MCF 10A (cell line): ENCODE results near the gene ZMIZ1. TPM values are rescaled to one million over a fixed set of nuclear protein-coding genes. Genes with fewer than 3 reads are reported as not detected.

Experiments
- BruUV-seq: library from RNA; stranded (reverse); fragments of 400-500 nt; replicated peaks from 2 replicates; lab custom pipeline; 2021; lab: Mats Ljungman, UMichigan
- CTCF ChIA-PET: fragments of 300-600 bp; sonication (Branson Sonifier 250); formaldehyde crosslinking; extraction: SDS; loops from one replicate; lab custom pipeline; 2021; ENCODE audit warnings: antibody characterized with exemption, inconsistent platforms; lab: Yijun Ruan, JAX
- POLR2A ChIA-PET: fragments of 300-600, 350-650 bp; sonication (Branson Sonifier 250); formaldehyde crosslinking; extraction: SDS; loops from one replicate; lab custom pipeline; 2020; ENCODE audit warnings: antibody characterized with exemption, inconsistent platforms; lab: Yijun Ruan, JAX
- DNase-seq: peaks from one replicate; pipeline ENCODE4 v3.0.0-alpha.2; 2018; ENCODE audit not compliant: unreplicated experiment
- H3K27ac Mint-ChIP-seq: one replicate; pipeline ENCODE4 v1.8.0; 2022; ENCODE audit warnings: mild to moderate bottlenecking, low read depth, mixed read lengths; ENCODE audit not compliant: unreplicated experiment
- H3K27me3 Mint-ChIP-seq: one replicate; pipeline ENCODE4 v1.8.0; 2022; ENCODE audit warnings: mixed read lengths; ENCODE audit not compliant: insufficient read depth, unreplicated experiment
- H3K36me3 Mint-ChIP-seq: one replicate; pipeline ENCODE4 v1.8.0; 2022; ENCODE audit warnings: mild to moderate bottlenecking, moderate library complexity, mixed read lengths; ENCODE audit not compliant: insufficient read depth, unreplicated experiment
- H3K4me1 Mint-ChIP-seq: one replicate; pipeline ENCODE4 v1.8.0; 2022; ENCODE audit warnings: mixed read lengths; ENCODE audit not compliant: insufficient read depth, unreplicated experiment
- H3K4me3 Mint-ChIP-seq: one replicate; pipeline ENCODE4 v1.8.0; 2022; ENCODE audit warnings: mild to moderate bottlenecking, moderate library complexity, mixed read lengths; ENCODE audit not compliant: unreplicated experiment
- H3K9me3 Mint-ChIP-seq: one replicate; pipeline ENCODE4 v1.8.0; 2022; ENCODE audit warnings: mixed read lengths; ENCODE audit not compliant: unreplicated experiment
- intact Hi-C: fragments of 100-400 bp; cut with micrococcal nuclease; formaldehyde crosslinking; loops from 2 replicates; pipeline ENCODE4 v1.14.1; 2022
- total RNA-seq: library from RNA; stranded (reverse); gene quantifications from 2 replicates; pipeline ENCODE4 v1.2.3, GENCODE V29; 2022
- TF ChIP-seq, protein P1 (sequence below): fragments of 200-600 bp; IDR thresholded peaks from one replicate; pipeline ENCODE4 v1.8.0; 2022; ENCODE audit warnings: antibody characterized with exemption, mild to moderate bottlenecking; ENCODE audit not compliant: unreplicated experiment

ZMIZ1 gene
- total RNA-seq, 1 experiment from 2014 or later = 15.5 TPM

DNA sequence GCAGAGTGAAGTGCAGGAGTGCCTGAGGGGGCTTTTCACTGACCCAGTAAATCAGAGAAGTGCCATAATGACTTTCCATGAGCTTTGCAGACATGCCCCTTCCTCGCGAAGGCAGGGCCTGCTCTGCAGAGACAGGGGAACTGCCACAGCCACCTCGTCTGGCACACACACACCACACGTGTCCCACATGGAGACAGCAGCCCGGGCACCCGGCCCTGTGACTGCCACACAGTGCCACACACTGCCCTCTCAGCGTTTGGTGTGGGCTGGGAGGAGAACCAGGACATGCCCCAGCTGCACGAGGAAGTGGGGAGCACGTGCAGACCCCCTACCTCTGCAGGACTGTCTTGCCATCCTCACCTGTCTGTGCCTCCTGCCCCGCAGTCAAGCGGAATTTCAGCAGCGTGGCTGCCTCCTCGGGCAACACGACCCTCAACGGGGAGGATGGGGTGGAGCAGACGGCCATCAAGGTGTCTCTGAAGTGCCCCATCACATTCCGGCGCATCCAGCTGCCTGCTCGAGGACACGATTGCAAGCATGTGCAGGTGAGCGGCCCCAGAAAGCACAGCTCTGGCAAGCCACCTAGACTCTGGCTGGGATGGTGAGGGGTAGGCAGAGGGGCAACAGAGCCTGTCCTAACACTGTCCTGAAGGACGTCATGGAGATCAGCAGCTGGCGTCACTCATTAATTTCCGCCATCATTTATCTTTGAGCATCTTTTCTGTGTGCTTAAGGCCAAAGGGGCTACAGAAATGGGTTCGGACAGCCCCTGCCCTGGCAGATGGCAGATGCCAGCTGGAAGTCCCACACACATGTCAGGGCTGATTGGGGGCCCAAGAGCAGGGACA lies 235.1 kb downstream of the ZMIZ1 start:
- Mint-ChIP-seq H3K27me3 (no peaks in the 10 kb centered on the region), H3K4me1 (peaks cover 8% of the 10 kb centered on the region), H3K9me3 (no peaks in the 10 kb centered on the region), H3K4me3 (no peak overlapping the region), H3K27ac (no peak overlapping the region), H3K36me3 (peaks cover 39% of the 10 kb centered on the region)
- BruUV-seq = no TSS peak
- DNase-seq = no peak
- intact Hi-C loops = no loop called here
- CTCF ChIA-PET = no interaction called here
- TF ChIP-seq, protein P1, sequence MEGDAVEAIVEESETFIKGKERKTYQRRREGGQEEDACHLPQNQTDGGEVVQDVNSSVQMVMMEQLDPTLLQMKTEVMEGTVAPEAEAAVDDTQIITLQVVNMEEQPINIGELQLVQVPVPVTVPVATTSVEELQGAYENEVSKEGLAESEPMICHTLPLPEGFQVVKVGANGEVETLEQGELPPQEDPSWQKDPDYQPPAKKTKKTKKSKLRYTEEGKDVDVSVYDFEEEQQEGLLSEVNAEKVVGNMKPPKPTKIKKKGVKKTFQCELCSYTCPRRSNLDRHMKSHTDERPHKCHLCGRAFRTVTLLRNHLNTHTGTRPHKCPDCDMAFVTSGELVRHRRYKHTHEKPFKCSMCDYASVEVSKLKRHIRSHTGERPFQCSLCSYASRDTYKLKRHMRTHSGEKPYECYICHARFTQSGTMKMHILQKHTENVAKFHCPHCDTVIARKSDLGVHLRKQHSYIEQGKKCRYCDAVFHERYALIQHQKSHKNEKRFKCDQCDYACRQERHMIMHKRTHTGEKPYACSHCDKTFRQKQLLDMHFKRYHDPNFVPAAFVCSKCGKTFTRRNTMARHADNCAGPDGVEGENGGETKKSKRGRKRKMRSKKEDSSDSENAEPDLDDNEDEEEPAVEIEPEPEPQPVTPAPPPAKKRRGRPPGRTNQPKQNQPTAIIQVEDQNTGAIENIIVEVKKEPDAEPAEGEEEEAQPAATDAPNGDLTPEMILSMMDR = no peak
- POLR2A ChIA-PET = no interaction called here

DNA sequence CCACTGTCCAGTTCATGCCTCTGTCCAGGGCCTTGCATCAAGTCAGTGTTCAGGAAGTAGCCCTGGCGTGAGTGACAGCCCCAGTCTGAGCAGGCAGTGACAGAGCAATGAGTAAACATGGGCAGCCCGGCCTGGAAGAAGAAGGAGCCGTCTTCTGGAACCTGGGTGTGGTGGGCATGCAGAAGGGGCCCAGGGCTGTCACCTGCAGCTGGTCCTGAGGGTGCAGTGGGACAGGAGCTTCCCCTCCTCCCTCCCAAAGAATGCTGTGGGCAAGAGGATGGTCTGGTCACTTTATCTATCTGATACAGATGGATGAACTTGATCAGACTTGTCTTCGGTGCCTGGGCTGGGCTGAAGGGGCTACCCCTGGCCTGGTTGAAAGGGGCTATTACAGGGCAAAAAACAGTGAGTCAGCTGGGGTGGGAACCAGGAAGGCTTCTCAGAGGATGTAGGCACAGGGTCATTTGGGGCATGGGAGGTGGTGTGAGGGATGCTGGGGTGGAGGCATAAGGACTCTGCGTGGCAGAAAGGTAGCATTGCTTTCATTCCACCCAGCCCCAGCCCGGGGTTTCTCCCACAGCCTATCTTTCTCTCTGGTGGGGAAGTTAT lies 235.8 kb downstream of the ZMIZ1 start:
- BruUV-seq = no TSS peak
- H3K36me3 Mint-ChIP-seq = peaks cover 39% of the 10 kb centered on the region
- H3K27me3 Mint-ChIP-seq = no peaks in the 10 kb centered on the region
- H3K9me3 Mint-ChIP-seq = no peaks in the 10 kb centered on the region
- H3K4me3 Mint-ChIP-seq = no peak overlapping the region
- H3K27ac Mint-ChIP-seq = no peak overlapping the region
- H3K4me1 Mint-ChIP-seq = peaks cover under 1% of the 10 kb centered on the region
- ChIA-PET CTCF (no interaction called here), POLR2A (no interaction called here)
- TF ChIP-seq, protein P1 = no peak
- no peak for DNase-seq
- intact Hi-C loops = no loop called here

DNA sequence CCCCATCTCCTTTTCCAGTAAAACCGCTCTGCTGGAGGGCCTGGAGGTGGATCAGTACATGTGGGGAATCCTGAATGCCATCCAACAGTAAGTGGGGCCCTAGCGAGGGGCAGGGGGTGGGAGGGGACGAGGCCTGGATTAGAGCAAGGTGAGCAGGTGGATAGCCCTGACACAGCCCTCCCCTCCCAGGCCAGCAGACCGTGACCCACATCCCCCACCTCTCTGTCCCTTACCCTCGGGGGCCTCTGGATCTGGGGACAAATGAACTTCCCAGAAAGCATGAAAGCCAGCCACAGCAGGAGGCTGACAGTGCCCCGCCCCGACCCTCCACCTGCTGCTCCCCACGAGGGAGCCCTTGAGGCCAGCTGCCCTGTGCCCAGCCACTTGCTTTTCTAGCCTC lies 236.7 kb downstream of the ZMIZ1 start:
- DNase-seq = no peak
- no peak overlapping the region for H3K27ac Mint-ChIP-seq
- peaks cover 39% of the 10 kb centered on the region for H3K36me3 Mint-ChIP-seq
- CTCF ChIA-PET = no interaction called here
- TF ChIP-seq, protein P1 = no peak
- no peaks in the 10 kb centered on the region for H3K9me3 Mint-ChIP-seq
- no peak overlapping the region for H3K4me3 Mint-ChIP-seq
- H3K4me1 Mint-ChIP-seq = no peaks in the 10 kb centered on the region
- POLR2A ChIA-PET = no interaction called here
- no peaks in the 10 kb centered on the region for H3K27me3 Mint-ChIP-seq
- no TSS peak for BruUV-seq
- intact Hi-C loops = no loop called here

DNA sequence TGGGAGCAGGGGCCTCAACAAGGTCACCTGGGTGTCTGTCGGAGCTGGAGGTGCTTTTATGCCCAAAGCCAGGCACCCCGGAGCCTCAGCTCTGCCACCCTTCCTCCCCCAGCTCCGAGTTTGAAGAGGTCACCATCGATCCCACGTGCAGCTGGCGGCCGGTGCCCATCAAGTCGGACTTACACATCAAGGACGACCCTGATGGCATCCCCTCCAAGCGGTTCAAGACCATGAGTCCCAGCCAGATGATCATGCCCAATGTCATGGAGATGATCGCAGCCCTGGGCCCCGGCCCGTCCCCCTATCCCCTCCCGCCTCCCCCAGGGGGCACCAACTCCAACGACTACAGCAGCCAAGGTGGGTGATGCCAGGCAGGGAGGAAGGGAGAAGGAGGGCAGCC lies 237.2 kb downstream of the ZMIZ1 start:
- intact Hi-C loops = no loop called here
- no peaks in the 10 kb centered on the region for H3K9me3 Mint-ChIP-seq
- TF ChIP-seq, protein P1 = no peak
- H3K36me3 Mint-ChIP-seq = peaks cover 39% of the 10 kb centered on the region
- no TSS peak for BruUV-seq
- H3K4me1 Mint-ChIP-seq = no peaks in the 10 kb centered on the region
- DNase-seq = no peak
- ChIA-PET CTCF (no interaction called here), POLR2A (no interaction called here)
- no peak overlapping the region for H3K4me3 Mint-ChIP-seq
- no peaks in the 10 kb centered on the region for H3K27me3 Mint-ChIP-seq
- H3K27ac Mint-ChIP-seq = no peak overlapping the region
